GM11168 (cell line): ENCODE measurements around the gene BACE2.

Source experiments
- in situ Hi-C: fragments of 300-500 bp; cut with MboI; formaldehyde crosslinking; loops from one replicate; pipeline ENCODE4 v1.12.0; 2022; ENCODE audit warnings: low sequenced_read_pairs; ENCODE audit not compliant: unreplicated experiment

BACE2 gene

GRCh38 chr21:41147096-41147978, 20.6 kb upstream of the BACE2 start:
- in situ Hi-C loops: no loop called here

GRCh38 chr21:41147979-41148355, 20.0 kb upstream of the BACE2 start:
- in situ Hi-C loops: no loop called here

GRCh38 chr21:41148798-41149197, 19.2 kb upstream of the BACE2 start:
- in situ Hi-C loops: no loop called here

GRCh38 chr21:41149199-41149598, 18.8 kb upstream of the BACE2 start:
- in situ Hi-C loops: no loop called here

- in situ Hi-C loops: no loop called here
These were observed 15.8 kb upstream of the BACE2 start for GRCh38 chr21:41152147-41152546.

- in situ Hi-C loops: no loop called here
These were observed 14.5 kb upstream of the BACE2 start for GRCh38 chr21:41153443-41153842.

- in situ Hi-C loops: no loop called here
These were observed 11.8 kb upstream of the BACE2 start for GRCh38 chr21:41156142-41156541.

GRCh38 chr21:41158026-41158425, 9.9 kb upstream of the BACE2 start:
- in situ Hi-C loops: no loop called here

- in situ Hi-C loops: no loop called here
These were observed 7.9 kb upstream of the BACE2 start for GRCh38 chr21:41160036-41160435.

GRCh38 chr21:41161428-41161827, 6.5 kb upstream of the BACE2 start:
- in situ Hi-C loops: no loop called here

- in situ Hi-C loops: no loop called here
These were observed 5.9 kb upstream of the BACE2 start for GRCh38 chr21:41162096-41162495.

- in situ Hi-C loops: no loop called here
These were observed 4.9 kb upstream of the BACE2 start for GRCh38 chr21:41163091-41163490.

- in situ Hi-C loops: no loop called here
These were observed 3.9 kb upstream of the BACE2 start for GRCh38 chr21:41164052-41164451.

- in situ Hi-C loops: no loop called here
These were observed 2.8 kb upstream of the BACE2 start for GRCh38 chr21:41164981-41165655.

GRCh38 chr21:41166884-41167283, 1.1 kb upstream of the BACE2 start:
- in situ Hi-C loops: no loop called here

GRCh38 chr21:41168391-41169257, 664 bp downstream of the BACE2 start:
- in situ Hi-C loops: no loop called here

- in situ Hi-C loops: no loop called here
These were observed 1.3 kb downstream of the BACE2 start for GRCh38 chr21:41169258-41169576.

GRCh38 chr21:41169701-41170100, 1.7 kb downstream of the BACE2 start:
- in situ Hi-C loops: no loop called here

GRCh38 chr21:41170442-41170841, 2.5 kb downstream of the BACE2 start:
- in situ Hi-C loops: no loop called here

- in situ Hi-C loops: no loop called here
These were observed 3.1 kb downstream of the BACE2 start for GRCh38 chr21:41170859-41171609.
